Measurements from ENCODE around the gene RAD51B.

GRCh38 chr14:67952381-67952780, 132.8 kb downstream of the RAD51B start:
- no peak for TF ChIP-seq CTCF (IDR thresholded peaks at IDR 0.05)
- no peak for TF ChIP-seq POLR2A (IDR thresholded peaks at IDR 0.05)

Data from thyroid gland (tissue), 4 donors.